Gastroesophageal sphincter (tissue), 4 donors: Measurements from ENCODE around the gene KRT34. TPM values are rescaled to one million over a fixed set of nuclear protein-coding genes. Genes with fewer than 3 reads are reported as not detected.

Experiments used
- ATAC-seq: fragments of 150-250 bp; one replicate; pipeline ENCODE4 v1.9.1; 2016; ENCODE audit warnings: mild to moderate bottlenecking, moderate library complexity
- H3K27ac ChIP-seq, 4 donors: fragments of 200-600 bp; sonication (generic) in 3 of 4; 1 replicate in 3 of 4; 2 replicates in 1 of 4; pipeline ENCODE4 v1.5.1; 2016 to 2019
- H3K27me3 ChIP-seq: fragments of 200-600 bp; sonication (generic); one replicate; pipeline ENCODE4 v1.5.1; 2019
- H3K36me3 ChIP-seq, 2 donors: fragments of 200-600 bp; sonication (generic); one replicate each; pipeline ENCODE4 v1.5.1; 2019; ENCODE audit warnings: control low read depth in 1 of 2
- H3K4me1 ChIP-seq, 3 donors: fragments of 200-600 bp; sonication (generic); 1 replicate in 2 of 3; 2 replicates in 1 of 3; pipeline ENCODE4 v1.5.1; 2016 to 2019; ENCODE audit warnings: control low read depth in 2 of 3
- H3K4me3 ChIP-seq, 2 donors: fragments of 200-600 bp; sonication (generic); one replicate each; pipeline ENCODE4 v1.5.1; 2019; ENCODE audit warnings: mild to moderate bottlenecking in 1 of 2, moderate library complexity in 1 of 2
- H3K9me3 ChIP-seq, 3 donors: fragments of 200-600 bp; sonication (generic); one replicate each; pipeline ENCODE4 v1.5.1; 2017 to 2019; ENCODE audit warnings: control low read depth in 2 of 3
- CTCF ChIP-seq, 4 experiments: fragments of 200-600 bp in 2 of 4; fragments of 450-650 bp in 2 of 4; sonication (generic) in 1 of 4; IDR thresholded peaks; one replicate each; pipeline ENCODE4 v1.5.1; 2017 to 2019; ENCODE audit warnings: antibody characterized with exemption in 4 of 4, mild to moderate bottlenecking in 2 of 4, moderate library complexity in 2 of 4
- EP300 ChIP-seq: sonication (generic); formaldehyde crosslinking; IDR thresholded peaks from one replicate; pipeline ENCODE4 v1.6.1; 2017; ENCODE audit warnings: antibody characterized with exemption, mild to moderate bottlenecking
- POLR2A ChIP-seq, 2 donors: fragments of 450-650 bp; IDR thresholded peaks; one replicate each; pipeline ENCODE4 v1.6.1; 2017; ENCODE audit warnings: antibody characterized with exemption in 2 of 2, mild to moderate bottlenecking in 2 of 2, moderate library complexity in 1 of 2
- POLR2AphosphoS5 ChIP-seq: sonication (generic); formaldehyde crosslinking; IDR thresholded peaks from one replicate; pipeline ENCODE4 v1.6.1; 2017; ENCODE audit warnings: antibody characterized with exemption
- WGBS, 2 donors: methylation state at CpG; one replicate each; pipeline ENCODE4 v1.1.5; 2018; ENCODE audit warnings: low coverage in 1 of 2; 5-methylcytosine and 5-hydroxymethylcytosine counted together
- total RNA-seq, 4 donors: library from RNA; depleted of rRNA; stranded (reverse); fragments of >200 nt; gene quantifications; one replicate each; pipeline ENCODE4 v1.1.0, GENCODE V29; 2016

Gene KRT34
- total RNA-seq, 4 donors from 2014 or later = 0.27 TPM; not detected in 3

- no peak overlapping the region for H3K4me3 ChIP-seq
- no peak for ATAC-seq
- no peaks in the 10 kb centered on the region for H3K27me3 ChIP-seq
- no peaks in the 10 kb centered on the region for H3K9me3 ChIP-seq
- H3K36me3 ChIP-seq = no peaks in the 10 kb centered on the region
- 58 to 77% methylated on average over 4 of the region's 4 CpGs for WGBS, 2 donors
- H3K4me1 ChIP-seq = peaks cover 0 to 12% (median 3%) of the 10 kb centered on the region in 3 donors
- no peak for TF ChIP-seq POLR2A (IDR thresholded peaks at IDR 0.05)
- no peak for TF ChIP-seq EP300
- TF ChIP-seq CTCF (IDR thresholded peaks at IDR 0.05) = no peak
- TF ChIP-seq POLR2AphosphoS5 = no peak
- H3K27ac ChIP-seq = no peak overlapping the region
These were observed 39.5 kb upstream of the KRT34 start for GRCh38 chr17:41421617-41422016.

- Histone ChIP-seq H3K36me3 (no peaks in the 10 kb centered on the region), H3K4me1 (peaks cover 0 to 17% (median 7%) of the 10 kb centered on the region in 3 donors), H3K27me3 (no peaks in the 10 kb centered on the region), H3K9me3 (no peaks in the 10 kb centered on the region), H3K4me3 (no peak overlapping the region), H3K27ac (no peak overlapping the region)
- TF ChIP-seq EP300 (no peak), POLR2A (IDR thresholded peaks at IDR 0.05) (no peak), POLR2AphosphoS5 (no peak), CTCF (IDR thresholded peaks at IDR 0.05) (no peak)
- no CpG with 5 or more reads among the region's 9 CpGs for WGBS, 2 donors
- no peak for ATAC-seq
These were observed 39.0 kb upstream of the KRT34 start for GRCh38 chr17:41421116-41421515.

GRCh38 chr17:41420134-41420533 lies 38.0 kb upstream of the KRT34 start:
- H3K27ac ChIP-seq = no peak overlapping the region
- no peaks in the 10 kb centered on the region for H3K36me3 ChIP-seq
- H3K27me3 ChIP-seq = no peaks in the 10 kb centered on the region
- TF ChIP-seq CTCF (IDR thresholded peaks at IDR 0.05) = no peak
- TF ChIP-seq POLR2A (IDR thresholded peaks at IDR 0.05) = no peak
- no peak for TF ChIP-seq EP300
- no peak for TF ChIP-seq POLR2AphosphoS5
- no peaks in the 10 kb centered on the region for H3K9me3 ChIP-seq
- 19 to 58% methylated on average over 2 to 3 of the region's 4 CpGs for WGBS, 2 donors
- H3K4me1 ChIP-seq = peaks cover 0 to 24% (median 10%) of the 10 kb centered on the region in 3 donors
- no peak for ATAC-seq
- H3K4me3 ChIP-seq = no peak overlapping the region

- WGBS, 2 donors = no CpG with 5 or more reads among the region's 4 CpGs
- H3K9me3 ChIP-seq = no peaks in the 10 kb centered on the region
- TF ChIP-seq EP300 (no peak), POLR2A (IDR thresholded peaks at IDR 0.05) (no peak), POLR2AphosphoS5 (no peak), CTCF (IDR thresholded peaks at IDR 0.05) (no peak)
- no peak overlapping the region for H3K27ac ChIP-seq
- peaks cover 0 to 24% (median 10%) of the 10 kb centered on the region in 3 donors for H3K4me1 ChIP-seq
- H3K27me3 ChIP-seq = no peaks in the 10 kb centered on the region
- H3K36me3 ChIP-seq = no peaks in the 10 kb centered on the region
- no peak for ATAC-seq
- no peak overlapping the region for H3K4me3 ChIP-seq
These were observed 37.6 kb upstream of the KRT34 start for GRCh38 chr17:41419716-41420115.

GRCh38 chr17:41418116-41418860 lies 36.2 kb upstream of the KRT34 start:
- ATAC-seq = no peak
- TF ChIP-seq POLR2AphosphoS5 (no peak), EP300 (no peak), CTCF (IDR thresholded peaks at IDR 0.05) (no peak), POLR2A (IDR thresholded peaks at IDR 0.05) (no peak)
- H3K9me3 ChIP-seq = no peaks in the 10 kb centered on the region
- H3K27me3 ChIP-seq = no peaks in the 10 kb centered on the region
- no peaks in the 10 kb centered on the region for H3K36me3 ChIP-seq
- no peak overlapping the region for H3K4me3 ChIP-seq
- peaks cover 0 to 24% (median 10%) of the 10 kb centered on the region in 3 donors for H3K4me1 ChIP-seq
- WGBS, 2 donors = 89 to 93% methylated on average over 3 to 7 of the region's 7 CpGs
- H3K27ac ChIP-seq = no peak overlapping the region
